Mammary epithelial cell (primary cell): ENCODE results near the gene SLC2A6.

Experiments used
- CTCF ChIP-seq, 2 donors: IDR thresholded peaks in 1 of 2; conservative IDR thresholded peaks in 1 of 2; 2 replicates each; pipeline ENCODE4 v1.5.1; 2011 to 2012; ENCODE audit warnings: inconsistent platforms in 2 of 2, low read length in 2 of 2, mild to moderate bottlenecking in 2 of 2, control low read depth in 1 of 2, low read depth in 1 of 2; ENCODE audit not compliant: insufficient read depth in 1 of 2; ENCODE audit errors: extremely low read depth in 1 of 2
- EZH2 ChIP-seq: IDR thresholded peaks from 2 replicates; pipeline ENCODE4 v1.6.1; 2012; ENCODE audit warnings: low read length, inconsistent platforms, borderline replicate concordance

GRCh38 chr9:133484671-133485437 is 6.0 kb upstream of the SLC2A6 start:
- TF ChIP-seq CTCF (conservative IDR thresholded peaks at IDR 0.05 in 1 of 2, IDR thresholded peaks at IDR 0.05 in 1 of 2; ENCODE audit: extremely low read depth in 1 of 2, insufficient read depth in 1 of 2, low read depth in 1 of 2, low read length in 2 of 2) (no peak), EZH2 (no peak)
